ENCODE measurements around the gene ANKH. TPM values are rescaled to one million over a fixed set of nuclear protein-coding genes. Genes with fewer than 3 reads are reported as not detected.
A peak's percentile ranks its signal among the peaks of the same experiment; 100 is the strongest.
"Not testable (repeated sequence)": the region's sequence is repeated elsewhere in the genome, so short reads cannot be mapped to it uniquely, and the experiment has no call there.

Gene ANKH
- total RNA-seq: 39.1 to 39.7 TPM (median 39.4 TPM) in 3 replicates

DNA sequence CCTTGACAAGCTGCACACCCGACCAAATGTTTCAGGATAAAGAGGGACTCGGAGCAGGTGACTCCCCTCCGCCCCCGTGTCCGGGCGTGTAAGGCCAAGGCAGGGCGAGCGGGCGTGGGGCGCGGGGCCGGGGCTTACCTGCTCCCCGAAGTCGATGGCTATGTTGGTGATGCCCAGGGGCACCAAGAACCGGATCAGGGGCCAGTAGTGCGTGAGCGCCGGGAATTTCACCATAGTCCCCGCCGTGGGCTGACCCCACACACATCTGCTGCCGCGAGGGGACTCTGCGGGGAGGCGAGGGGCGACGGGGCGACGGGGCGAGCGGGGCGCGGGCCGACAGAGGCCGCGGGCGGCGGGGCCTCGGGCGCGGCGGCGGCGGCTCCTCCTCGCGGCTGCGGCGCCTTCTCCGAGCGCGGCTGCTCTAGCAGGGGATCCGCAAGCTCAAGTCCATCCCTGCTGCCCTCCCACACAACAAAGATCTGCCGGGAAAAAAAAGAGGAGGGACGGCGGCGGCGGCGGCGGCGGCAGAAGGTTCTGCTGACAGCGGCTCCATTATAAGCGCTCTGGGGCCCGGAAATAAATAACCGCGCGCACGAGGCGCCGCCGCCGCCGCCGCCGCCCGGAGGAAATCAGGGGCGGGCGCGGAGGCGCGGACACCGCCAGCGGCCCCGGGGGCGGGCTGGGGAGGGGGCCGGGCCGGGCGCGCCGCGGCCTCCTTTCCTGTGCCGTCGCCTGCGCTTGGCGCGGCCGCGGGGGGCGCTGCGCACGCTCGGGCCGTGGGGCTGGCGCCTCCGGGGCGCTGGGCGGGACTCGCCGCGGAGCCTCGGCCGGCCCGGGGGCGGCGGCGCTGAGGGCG, at the start of gene ANKH:
TSS of gene ANKH (minus strand) at position 565 of the 856 bp plus-strand sequence. CDS start at position 234, 331 bp downstream.
- TF ChIP-seq, protein P1, sequence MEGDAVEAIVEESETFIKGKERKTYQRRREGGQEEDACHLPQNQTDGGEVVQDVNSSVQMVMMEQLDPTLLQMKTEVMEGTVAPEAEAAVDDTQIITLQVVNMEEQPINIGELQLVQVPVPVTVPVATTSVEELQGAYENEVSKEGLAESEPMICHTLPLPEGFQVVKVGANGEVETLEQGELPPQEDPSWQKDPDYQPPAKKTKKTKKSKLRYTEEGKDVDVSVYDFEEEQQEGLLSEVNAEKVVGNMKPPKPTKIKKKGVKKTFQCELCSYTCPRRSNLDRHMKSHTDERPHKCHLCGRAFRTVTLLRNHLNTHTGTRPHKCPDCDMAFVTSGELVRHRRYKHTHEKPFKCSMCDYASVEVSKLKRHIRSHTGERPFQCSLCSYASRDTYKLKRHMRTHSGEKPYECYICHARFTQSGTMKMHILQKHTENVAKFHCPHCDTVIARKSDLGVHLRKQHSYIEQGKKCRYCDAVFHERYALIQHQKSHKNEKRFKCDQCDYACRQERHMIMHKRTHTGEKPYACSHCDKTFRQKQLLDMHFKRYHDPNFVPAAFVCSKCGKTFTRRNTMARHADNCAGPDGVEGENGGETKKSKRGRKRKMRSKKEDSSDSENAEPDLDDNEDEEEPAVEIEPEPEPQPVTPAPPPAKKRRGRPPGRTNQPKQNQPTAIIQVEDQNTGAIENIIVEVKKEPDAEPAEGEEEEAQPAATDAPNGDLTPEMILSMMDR (IDR thresholded peaks at IDR 0.05; ENCODE audit: unreplicated experiment): no peak
- H3K36me3 Mint-ChIP-seq: no peaks in the 10 kb centered on the region
- peaks cover 26% of the 10 kb centered on the region for H3K4me1 Mint-ChIP-seq
- H3K27me3 Mint-ChIP-seq (ENCODE audit: low read depth): peaks cover 26% of the 10 kb centered on the region
- peak; percentile 69 to 83 for DNase-seq (ENCODE audit: low spot score in 2 of 2, unreplicated experiment in 2 of 2)
- peak within 1 kb of the TSS; percentile 81 for H3K4me3 Mint-ChIP-seq
- peak within 1 kb of the TSS; percentile 87 for H3K27ac Mint-ChIP-seq
- H3K9me3 Mint-ChIP-seq: no peaks in the 10 kb centered on the region

DNA sequence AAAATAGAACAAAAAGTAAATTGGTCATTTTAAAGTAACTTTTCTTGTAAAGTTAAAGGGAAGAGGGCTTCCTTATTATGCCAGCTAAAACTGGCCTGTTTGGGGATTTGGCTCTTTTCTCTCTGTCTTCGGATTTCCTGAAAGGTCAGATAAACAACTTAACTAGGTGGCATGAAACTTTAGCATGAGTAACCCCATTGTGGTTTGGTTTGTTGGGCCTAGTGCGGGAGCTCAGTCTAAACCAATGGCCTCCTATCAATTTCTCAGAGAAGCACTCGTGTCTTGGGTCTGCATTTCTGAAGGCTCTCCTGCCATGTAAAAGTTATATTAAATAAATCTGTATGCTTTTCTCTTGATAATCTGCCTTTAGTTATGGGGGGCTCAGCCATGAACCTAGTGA, 48.5 kb upstream of the ANKH start:
- Mint-ChIP-seq H3K4me1 (peaks cover 48% of the 10 kb centered on the region), H3K27me3 (ENCODE audit: low read depth) (peaks cover 2% of the 10 kb centered on the region), H3K27ac (no peak overlapping the region), H3K9me3 (peaks cover 8% of the 10 kb centered on the region), H3K4me3 (no peak overlapping the region), H3K36me3 (peaks cover 2% of the 10 kb centered on the region)
- DNase-seq (ENCODE audit: low spot score in 2 of 2, unreplicated experiment in 2 of 2): no peak
- TF ChIP-seq, protein P1 (IDR thresholded peaks at IDR 0.05; ENCODE audit: unreplicated experiment): no peak

DNA sequence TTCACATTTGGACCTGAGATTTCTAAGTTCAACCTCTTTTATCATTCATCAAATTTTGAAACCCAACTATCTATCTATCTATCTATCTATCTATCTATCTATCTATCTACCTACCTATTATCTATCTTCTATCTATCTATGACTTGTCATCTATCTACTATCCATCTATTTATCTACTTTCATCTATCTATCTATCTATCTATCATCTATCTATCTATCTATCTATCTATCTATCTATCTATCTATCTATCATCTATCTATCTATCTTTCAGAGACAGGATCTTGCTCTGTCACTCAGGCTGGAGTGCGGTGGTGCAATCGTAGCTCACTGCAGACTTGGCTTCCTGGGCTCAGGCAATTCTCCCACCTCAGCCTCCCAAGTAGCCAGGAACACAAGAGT, 47.5 kb upstream of the ANKH start:
- DNase-seq (ENCODE audit: low spot score in 2 of 2, unreplicated experiment in 2 of 2); H3K27ac Mint-ChIP-seq; H3K27me3 Mint-ChIP-seq (ENCODE audit: low read depth); H3K36me3 Mint-ChIP-seq; H3K4me3 Mint-ChIP-seq; H3K9me3 Mint-ChIP-seq: not testable (repeated sequence)
- H3K4me1 Mint-ChIP-seq: peaks cover 50% of the 10 kb centered on the region

DNA sequence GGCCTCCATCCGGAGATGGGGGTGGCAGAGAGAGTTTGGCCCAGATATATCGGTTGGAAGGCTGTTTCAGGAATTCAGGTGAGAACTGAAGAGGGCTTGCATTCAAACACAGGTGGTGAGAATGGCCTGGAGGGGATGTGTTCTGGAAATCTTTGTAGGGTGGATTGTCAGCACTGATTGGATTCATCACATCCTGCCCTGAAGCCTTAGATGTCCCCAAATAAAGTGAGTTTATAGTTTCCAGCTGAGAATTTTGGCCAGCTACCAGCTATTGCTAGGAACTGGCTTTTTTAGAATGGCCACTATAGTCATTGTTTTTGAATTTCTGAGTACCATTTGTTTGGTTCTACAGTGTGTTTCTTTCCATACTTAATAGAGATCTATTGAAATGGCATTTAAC, 46.1 kb upstream of the ANKH start:
- Mint-ChIP-seq H3K36me3 (peaks cover 2% of the 10 kb centered on the region), H3K27me3 (ENCODE audit: low read depth) (peaks cover 2% of the 10 kb centered on the region), H3K27ac (no peak overlapping the region), H3K9me3 (peaks cover 8% of the 10 kb centered on the region), H3K4me3 (no peak overlapping the region), H3K4me1 (peaks cover 56% of the 10 kb centered on the region)
- DNase-seq (ENCODE audit: low spot score in 2 of 2, unreplicated experiment in 2 of 2): no peak
- TF ChIP-seq, protein P1 (IDR thresholded peaks at IDR 0.05; ENCODE audit: unreplicated experiment): no peak

DNA sequence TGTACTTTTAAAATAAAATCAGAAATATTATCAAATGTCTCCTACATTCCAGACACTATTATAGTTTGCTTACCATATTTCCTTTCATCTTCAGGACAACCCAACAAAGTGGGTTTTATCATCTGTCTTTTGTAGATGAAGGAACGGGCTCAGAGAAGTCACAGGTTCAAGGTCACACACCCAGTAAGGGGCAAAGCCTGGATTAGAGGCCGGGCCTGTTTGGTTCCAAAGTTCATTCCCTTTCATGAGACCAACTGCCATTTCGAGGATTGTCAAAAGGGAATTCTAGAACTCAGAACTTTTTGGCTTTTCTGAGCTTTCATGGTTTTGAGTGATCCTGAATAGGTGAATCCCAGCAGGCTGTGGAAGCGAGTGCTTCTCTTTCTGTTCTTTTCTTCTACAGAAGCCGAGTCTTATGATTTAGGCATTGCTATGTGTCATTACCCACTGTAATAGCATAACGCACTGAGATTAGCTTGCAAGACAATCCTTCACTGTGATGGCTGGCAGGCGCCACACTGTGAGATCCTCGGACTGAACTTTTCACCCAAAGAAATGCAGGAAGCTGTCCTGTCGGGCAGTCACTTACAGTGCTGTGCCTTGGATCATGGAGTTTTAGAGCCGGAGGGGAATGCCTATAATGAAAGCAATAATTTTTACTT, 43.8 kb upstream of the ANKH start:
- no peaks in the 10 kb centered on the region for H3K27me3 Mint-ChIP-seq (ENCODE audit: low read depth)
- peaks cover 8% of the 10 kb centered on the region for H3K9me3 Mint-ChIP-seq
- peaks cover 60% of the 10 kb centered on the region for H3K4me1 Mint-ChIP-seq
- DNase-seq (ENCODE audit: low spot score in 2 of 2, unreplicated experiment in 2 of 2): peak in 1 of 2 experiments; percentile 58
- TF ChIP-seq, protein P1 (IDR thresholded peaks at IDR 0.05; ENCODE audit: unreplicated experiment): no peak
- H3K36me3 Mint-ChIP-seq: peaks cover 2% of the 10 kb centered on the region
- H3K27ac Mint-ChIP-seq: peak overlapping the region; percentile 88
- H3K4me3 Mint-ChIP-seq: no peak overlapping the region
